ENCODE data around the gene YWHAE.

Gene YWHAE

GRCh38 chr17:1331708-1332107 is 68.3 kb downstream of the YWHAE start:
- Histone ChIP-seq H2AK5ac (ENCODE audit: low read depth, low read length) (no peak overlapping the region), H3K9me3 (replicated peaks in 1 of 2; ENCODE audit: control insufficient read depth in 2 of 2, insufficient read depth in 1 of 2, low read depth in 1 of 2, low read length in 2 of 2) (no peaks in the 10 kb centered on the region), H3K27me3 (ENCODE audit: control insufficient read depth in 3 of 3, insufficient read depth in 3 of 3, low read depth in 1 of 3, low read length in 3 of 3) (no peaks in the 10 kb centered on the region), H4K91ac (ENCODE audit: low read depth, low read length, poor library complexity) (no peak overlapping the region), H2AFZ (ENCODE audit: low read length) (no peak overlapping the region), H3K18ac (ENCODE audit: low read length) (peak overlapping the region; percentile 71), H2BK15ac (ENCODE audit: low read length) (no peak overlapping the region), H3K79me1 (ENCODE audit: low read depth, low read length) (no peaks in the 10 kb centered on the region), H2BK12ac (ENCODE audit: low read length) (no peak overlapping the region), H3K4me2 (ENCODE audit: insufficient read depth, low read length, poor library complexity, severe bottlenecking) (no peak overlapping the region), H3K36me3 (replicated peaks in 1 of 2; ENCODE audit: control insufficient read depth in 2 of 2, insufficient read depth in 2 of 2, low read length in 2 of 2) (no peaks in the 10 kb centered on the region), H3K14ac (ENCODE audit: low read length) (no peak overlapping the region), H4K8ac (ENCODE audit: low read depth, low read length) (no peak overlapping the region), H3K23ac (ENCODE audit: low read depth, low read length, poor library complexity) (no peak overlapping the region), H2BK5ac (ENCODE audit: low read length) (no peak overlapping the region), H2BK120ac (ENCODE audit: low read depth, low read length) (no peak overlapping the region), H3K27ac (replicated peaks; ENCODE audit: low read length) (no peak overlapping the region), H3K4ac (ENCODE audit: low read length) (no peak overlapping the region), H3K9ac (ENCODE audit: low read depth, low read length, poor library complexity) (no peak overlapping the region), H3K4me3 (ENCODE audit: low read length in 2 of 2) (no peak overlapping the region), H3K4me1 (ENCODE audit: control insufficient read depth in 2 of 2, insufficient read depth in 1 of 2, low read depth in 1 of 2, low read length in 2 of 2) (peaks cover 0 to 2% of the 10 kb centered on the region in 2 donors)
- DNase-seq (ENCODE audit: low spot score), result no peak
- no CpG with 5 or more reads among the region's 8 CpGs for WGBS, 2 donors (ENCODE audit: extremely low coverage in 2 of 2, insufficient read length in 2 of 2, insufficient replicate concordance in 1 of 2)

- H2AK5ac ChIP-seq (ENCODE audit: low read depth, low read length), result no peak overlapping the region
- no peak overlapping the region for H3K18ac ChIP-seq (ENCODE audit: low read length)
- H3K14ac ChIP-seq (ENCODE audit: low read length), result no peak overlapping the region
- no peak overlapping the region for H4K8ac ChIP-seq (ENCODE audit: low read depth, low read length)
- no peak overlapping the region for H2BK12ac ChIP-seq (ENCODE audit: low read length)
- H3K4me1 ChIP-seq (ENCODE audit: control insufficient read depth in 2 of 2, insufficient read depth in 1 of 2, low read depth in 1 of 2, low read length in 2 of 2), result peaks cover 0 to 2% of the 10 kb centered on the region in 2 donors
- no peak overlapping the region for H3K4ac ChIP-seq (ENCODE audit: low read length)
- no peak overlapping the region for H3K4me2 ChIP-seq (ENCODE audit: insufficient read depth, low read length, poor library complexity, severe bottlenecking)
- no peak overlapping the region for H2BK120ac ChIP-seq (ENCODE audit: low read depth, low read length)
- no peak overlapping the region for H3K9ac ChIP-seq (ENCODE audit: low read depth, low read length, poor library complexity)
- H2BK15ac ChIP-seq (ENCODE audit: low read length), result no peak overlapping the region
- H3K27ac ChIP-seq (replicated peaks; ENCODE audit: low read length), result no peak overlapping the region
- WGBS, 2 donors (ENCODE audit: extremely low coverage in 2 of 2, insufficient read length in 2 of 2, insufficient replicate concordance in 1 of 2), result no CpG with 5 or more reads among the region's 12 CpGs
- H3K79me1 ChIP-seq (ENCODE audit: low read depth, low read length), result no peaks in the 10 kb centered on the region
- no peak overlapping the region for H2BK5ac ChIP-seq (ENCODE audit: low read length)
- no peak overlapping the region for H3K23ac ChIP-seq (ENCODE audit: low read depth, low read length, poor library complexity)
- H3K4me3 ChIP-seq (ENCODE audit: low read length in 2 of 2), result no peak overlapping the region
- H3K27me3 ChIP-seq (ENCODE audit: control insufficient read depth in 3 of 3, insufficient read depth in 3 of 3, low read depth in 1 of 3, low read length in 3 of 3), result no peaks in the 10 kb centered on the region
- H3K36me3 ChIP-seq (replicated peaks in 1 of 2; ENCODE audit: control insufficient read depth in 2 of 2, insufficient read depth in 2 of 2, low read length in 2 of 2), result no peaks in the 10 kb centered on the region
- H3K9me3 ChIP-seq (replicated peaks in 1 of 2; ENCODE audit: control insufficient read depth in 2 of 2, insufficient read depth in 1 of 2, low read depth in 1 of 2, low read length in 2 of 2), result no peaks in the 10 kb centered on the region
- no peak overlapping the region for H4K91ac ChIP-seq (ENCODE audit: low read depth, low read length, poor library complexity)
- H2AFZ ChIP-seq (ENCODE audit: low read length), result no peak overlapping the region
- DNase-seq (ENCODE audit: low spot score), result no peak
Observed at GRCh38 chr17:1329745-1330343, 70.2 kb downstream of the YWHAE start.

DNA sequence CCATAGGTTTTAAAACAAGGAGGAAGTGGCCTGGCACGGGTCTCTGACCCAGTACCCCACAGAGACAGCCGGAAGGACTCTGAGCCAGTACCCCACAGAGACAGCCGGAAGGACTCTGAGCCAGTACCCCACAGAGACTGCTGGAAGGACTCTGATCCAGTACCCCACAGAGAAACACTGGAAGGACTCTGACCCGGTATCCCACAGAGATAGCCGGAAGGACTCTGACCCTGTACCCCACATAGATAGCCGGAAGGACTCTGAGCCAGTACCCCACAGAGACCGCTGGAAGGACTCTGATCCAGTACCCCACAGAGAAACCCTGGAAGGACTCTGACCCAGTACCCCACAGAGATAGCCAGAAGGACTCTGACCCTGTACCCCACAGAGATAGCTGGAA is 71.6 kb downstream of the YWHAE start:
- no peaks in the 10 kb centered on the region for H3K4me1 ChIP-seq (ENCODE audit: control insufficient read depth in 2 of 2, insufficient read depth in 1 of 2, low read depth in 1 of 2, low read length in 2 of 2)
- no peak overlapping the region for H4K91ac ChIP-seq (ENCODE audit: low read depth, low read length, poor library complexity)
- H3K27me3 ChIP-seq (ENCODE audit: control insufficient read depth in 3 of 3, insufficient read depth in 3 of 3, low read depth in 1 of 3, low read length in 3 of 3), result no peaks in the 10 kb centered on the region
- DNase-seq (ENCODE audit: low spot score), result no peak
- no peak overlapping the region for H3K27ac ChIP-seq (replicated peaks; ENCODE audit: low read length)
- H3K4me2 ChIP-seq (ENCODE audit: insufficient read depth, low read length, poor library complexity, severe bottlenecking), result no peak overlapping the region
- H2AFZ ChIP-seq (ENCODE audit: low read length), result no peak overlapping the region
- H2BK15ac ChIP-seq (ENCODE audit: low read length), result no peak overlapping the region
- no peak overlapping the region for H4K8ac ChIP-seq (ENCODE audit: low read depth, low read length)
- no peaks in the 10 kb centered on the region for H3K9me3 ChIP-seq (replicated peaks in 1 of 2; ENCODE audit: control insufficient read depth in 2 of 2, insufficient read depth in 1 of 2, low read depth in 1 of 2, low read length in 2 of 2)
- H2BK120ac ChIP-seq (ENCODE audit: low read depth, low read length), result no peak overlapping the region
- H3K14ac ChIP-seq (ENCODE audit: low read length), result no peak overlapping the region
- H3K4ac ChIP-seq (ENCODE audit: low read length), result no peak overlapping the region
- no peaks in the 10 kb centered on the region for H3K79me1 ChIP-seq (ENCODE audit: low read depth, low read length)
- no peak overlapping the region for H2BK5ac ChIP-seq (ENCODE audit: low read length)
- no peaks in the 10 kb centered on the region for H3K36me3 ChIP-seq (replicated peaks in 1 of 2; ENCODE audit: control insufficient read depth in 2 of 2, insufficient read depth in 2 of 2, low read length in 2 of 2)
- no peak overlapping the region for H3K9ac ChIP-seq (ENCODE audit: low read depth, low read length, poor library complexity)
- no peak overlapping the region for H3K18ac ChIP-seq (ENCODE audit: low read length)
- H3K4me3 ChIP-seq (ENCODE audit: low read length in 2 of 2), result no peak overlapping the region
- no CpG with 5 or more reads among the region's 7 CpGs for WGBS, 2 donors (ENCODE audit: extremely low coverage in 2 of 2, insufficient read length in 2 of 2, insufficient replicate concordance in 1 of 2)
- no peak overlapping the region for H2BK12ac ChIP-seq (ENCODE audit: low read length)
- no peak overlapping the region for H2AK5ac ChIP-seq (ENCODE audit: low read depth, low read length)
- H3K23ac ChIP-seq (ENCODE audit: low read depth, low read length, poor library complexity), result no peak overlapping the region

GRCh38 chr17:1325766-1326165 is 74.3 kb downstream of the YWHAE start:
- Histone ChIP-seq H3K14ac (ENCODE audit: low read length) (no peak overlapping the region), H3K4me3 (ENCODE audit: low read length in 2 of 2) (no peak overlapping the region), H3K79me1 (ENCODE audit: low read depth, low read length) (no peaks in the 10 kb centered on the region), H3K9ac (ENCODE audit: low read depth, low read length, poor library complexity) (no peak overlapping the region), H3K4me2 (ENCODE audit: insufficient read depth, low read length, poor library complexity, severe bottlenecking) (no peak overlapping the region), H3K23ac (ENCODE audit: low read depth, low read length, poor library complexity) (no peak overlapping the region), H3K9me3 (replicated peaks in 1 of 2; ENCODE audit: control insufficient read depth in 2 of 2, insufficient read depth in 1 of 2, low read depth in 1 of 2, low read length in 2 of 2) (no peaks in the 10 kb centered on the region), H3K27ac (replicated peaks; ENCODE audit: low read length) (no peak overlapping the region), H2BK5ac (ENCODE audit: low read length) (no peak overlapping the region), H2AK5ac (ENCODE audit: low read depth, low read length) (no peak overlapping the region), H3K36me3 (replicated peaks in 1 of 2; ENCODE audit: control insufficient read depth in 2 of 2, insufficient read depth in 2 of 2, low read length in 2 of 2) (no peaks in the 10 kb centered on the region), H3K4me1 (ENCODE audit: control insufficient read depth in 2 of 2, insufficient read depth in 1 of 2, low read depth in 1 of 2, low read length in 2 of 2) (peaks cover 0 to 2% of the 10 kb centered on the region in 2 donors), H3K4ac (ENCODE audit: low read length) (no peak overlapping the region), H4K8ac (ENCODE audit: low read depth, low read length) (no peak overlapping the region), H3K18ac (ENCODE audit: low read length) (no peak overlapping the region), H3K27me3 (ENCODE audit: control insufficient read depth in 3 of 3, insufficient read depth in 3 of 3, low read depth in 1 of 3, low read length in 3 of 3) (no peaks in the 10 kb centered on the region), H4K91ac (ENCODE audit: low read depth, low read length, poor library complexity) (no peak overlapping the region), H2BK15ac (ENCODE audit: low read length) (no peak overlapping the region), H2BK120ac (ENCODE audit: low read depth, low read length) (no peak overlapping the region), H2AFZ (ENCODE audit: low read length) (no peak overlapping the region), H2BK12ac (ENCODE audit: low read length) (no peak overlapping the region)
- no peak for DNase-seq (ENCODE audit: low spot score)
- WGBS, 2 donors (ENCODE audit: extremely low coverage in 2 of 2, insufficient read length in 2 of 2, insufficient replicate concordance in 1 of 2), result no CpG with 5 or more reads among the region's 12 CpGs

Measured in neuronal stem cell (in vitro differentiated cells).